NOMO-1 treated with dmso at 0.1 percent for 144 hours (cell line): ENCODE results near the gene SAFB2.

Experiments used
- DNase-seq: peaks from one replicate; lab custom pipeline; 2025; ENCODE audit not compliant: unreplicated experiment; lab: John Stamatoyannopoulos, UW

Gene SAFB2

GRCh38 chr19:5547881-5548280, 74.7 kb downstream of the SAFB2 start:
- no peak for DNase-seq

- no peak for DNase-seq
Measured at GRCh38 chr19:5545984-5546383, 76.6 kb downstream of the SAFB2 start.

GRCh38 chr19:5545051-5545450, 77.5 kb downstream of the SAFB2 start:
- DNase-seq, result no peak

GRCh38 chr19:5542665-5543064, 79.9 kb downstream of the SAFB2 start:
- DNase-seq, result no peak

GRCh38 chr19:5541456-5541855, 81.1 kb downstream of the SAFB2 start:
- DNase-seq, result no peak

- no peak for DNase-seq
Measured at GRCh38 chr19:5540208-5540607, 82.4 kb downstream of the SAFB2 start.

GRCh38 chr19:5537870-5538269, 84.7 kb downstream of the SAFB2 start:
- DNase-seq, result no peak
